ENCODE measurements around the gene ZNF468. TPM values are rescaled to one million over a fixed set of nuclear protein-coding genes. Genes with fewer than 3 reads are reported as not detected.
"Not testable (repeated sequence)": the region's sequence is repeated elsewhere in the genome, so short reads cannot be mapped to it uniquely, and the experiment has no call there.

Gene ZNF468
- total RNA-seq, result 10 to 100 TPM; 21.0 to 49.2 TPM

GRCh38 chr19:52857378-52858191 is at the start of gene ZNF468:
Gene ZNF468 (minus strand): TSS chr19:52857619. CDS start chr19:52854272, 3,347 bp downstream.
- H3K4me1 ChIP-seq (replicated peaks); H3K9me3 ChIP-seq; H3K36me3 ChIP-seq; intact Hi-C loops (cut with DNase I); H3K27me3 ChIP-seq (replicated peaks; ENCODE audit: insufficient read depth): not testable (repeated sequence)
- TF ChIP-seq POLR2A (IDR thresholded peaks at IDR 0.05) (peak; percentile 65), CTCF (IDR thresholded peaks at IDR 0.05) (peak in 1 of 4 experiments; percentile 17), POLR2AphosphoS5 (IDR thresholded peaks at IDR 0.05) (peak; percentile 87)
- DNase-seq (ENCODE audit: low spot score), result peak; percentile 63
- WGBS, result 5% methylated on average over 43 of the region's 43 CpGs
- Histone ChIP-seq H3K4me3 (peak within 1 kb of the TSS; percentile 49 to 60), H3K27ac (peak within 1 kb of the TSS; percentile 41 to 66)

- peak overlapping the region; percentile 71 to 76 for H3K27ac ChIP-seq
- H3K4me1 ChIP-seq (replicated peaks); DNase-seq (ENCODE audit: low spot score); H3K9me3 ChIP-seq; H3K36me3 ChIP-seq; H3K4me3 ChIP-seq; H3K27me3 ChIP-seq (replicated peaks; ENCODE audit: insufficient read depth); intact Hi-C loops (cut with DNase I): not testable (repeated sequence)
- 44% methylated on average over 16 of the region's 16 CpGs for WGBS
- TF ChIP-seq POLR2AphosphoS5 (IDR thresholded peaks at IDR 0.05), result peak; percentile 30
These were observed 46.8 kb upstream of the ZNF468 start for GRCh38 chr19:52904052-52904780.

- intact Hi-C loops (cut with DNase I), result no loop called here
- Histone ChIP-seq H3K36me3 (no peaks in the 10 kb centered on the region), H3K4me1 (replicated peaks) (no peaks in the 10 kb centered on the region), H3K4me3 (no peak overlapping the region), H3K27me3 (replicated peaks; ENCODE audit: insufficient read depth) (no peaks in the 10 kb centered on the region), H3K27ac (no peak overlapping the region), H3K9me3 (no peaks in the 10 kb centered on the region)
- no peak for DNase-seq (ENCODE audit: low spot score)
- 68% methylated on average over 3 of the region's 3 CpGs for WGBS
- TF ChIP-seq POLR2AphosphoS5 (IDR thresholded peaks at IDR 0.05) (no peak), CTCF (IDR thresholded peaks at IDR 0.05) (no peak), POLR2A (IDR thresholded peaks at IDR 0.05) (no peak)
These were observed 44.4 kb upstream of the ZNF468 start for GRCh38 chr19:52901842-52902241.

GRCh38 chr19:52898596-52898995 is 41.2 kb upstream of the ZNF468 start:
- intact Hi-C loops (cut with DNase I), result not testable (repeated sequence)
- peak overlapping the region; percentile 87 to 89 for H3K27ac ChIP-seq

GRCh38 chr19:52898101-52898500 is 40.7 kb upstream of the ZNF468 start:
- no peaks in the 10 kb centered on the region for H3K4me1 ChIP-seq (replicated peaks)
- H3K4me3 ChIP-seq, result peak overlapping the region in 1 of 2 donors; percentile 63
- TF ChIP-seq POLR2A (IDR thresholded peaks at IDR 0.05) (no peak), POLR2AphosphoS5 (IDR thresholded peaks at IDR 0.05) (no peak), CTCF (IDR thresholded peaks at IDR 0.05) (no peak)
- peak overlapping the region; percentile 87 to 89 for H3K27ac ChIP-seq
- intact Hi-C loops (cut with DNase I), result no loop called here
- no peaks in the 10 kb centered on the region for H3K36me3 ChIP-seq
- no peaks in the 10 kb centered on the region for H3K27me3 ChIP-seq (replicated peaks; ENCODE audit: insufficient read depth)
- 86% methylated on average over 15 of the region's 15 CpGs for WGBS
- no peaks in the 10 kb centered on the region for H3K9me3 ChIP-seq
- DNase-seq (ENCODE audit: low spot score), result no peak

More at GRCh38 chr19:52898596-52898995, 41.2 kb upstream of the ZNF468 start:
- DNase-seq (ENCODE audit: low spot score); H3K9me3 ChIP-seq; H3K4me1 ChIP-seq (replicated peaks); H3K4me3 ChIP-seq; H3K27me3 ChIP-seq (replicated peaks; ENCODE audit: insufficient read depth); H3K36me3 ChIP-seq: not testable (repeated sequence)
- WGBS, result 71% methylated on average over 10 of the region's 10 CpGs

Measured in prostate gland (tissue), 2 donors.